Lower lobe of right lung (tissue), 2 donors: ENCODE results near the gene SHISA5. TPM values are rescaled to one million over a fixed set of nuclear protein-coding genes. Genes with fewer than 3 reads are reported as not detected.

ENCODE experiments used
- ATAC-seq, 2 donors: fragments of 200-7000 bp; cut with Tn5 transposase; one replicate each; pipeline ENCODE4 v1.9.1; 2020 to 2022; ENCODE audit warnings: mild to moderate bottlenecking in 2 of 2, moderate library complexity in 2 of 2
- DNase-seq: peaks from one replicate; pipeline ENCODE4 v3.0.0-alpha.2; 2020
- H3K27ac ChIP-seq: fragments of 200-600 bp; one replicate; pipeline ENCODE4 v1.8.0; 2022
- H3K27me3 ChIP-seq: fragments of 200-600 bp; one replicate; pipeline ENCODE4 v1.8.0; 2022; ENCODE audit warnings: low read depth
- H3K36me3 ChIP-seq: fragments of 200-600 bp; one replicate; pipeline ENCODE4 v1.8.0; 2022; ENCODE audit warnings: mild to moderate bottlenecking
- H3K4me1 ChIP-seq: fragments of 200-600 bp; one replicate; pipeline ENCODE4 v1.8.0; 2022
- H3K4me3 ChIP-seq: fragments of 200-600 bp; one replicate; pipeline ENCODE4 v1.8.0; 2022; ENCODE audit warnings: mild to moderate bottlenecking
- H3K9me3 ChIP-seq: fragments of 200-600 bp; one replicate; pipeline ENCODE4 v1.8.0; 2022
- CTCF ChIP-seq: fragments of 200-600 bp; IDR thresholded peaks from one replicate; pipeline ENCODE4 v1.8.0; 2022; ENCODE audit warnings: antibody characterized with exemption, mild to moderate bottlenecking
- intact Hi-C: fragments of 100-400 bp; cut with DNase I; formaldehyde crosslinking; loops from one replicate; pipeline ENCODE4 v1.11.0; 2022
- total RNA-seq: library from RNA; stranded (reverse); fragmentation: NEBNext Ultra II Directional; extraction: Animal tissue kit (Norgen Biotek cat#: 25700); gene quantifications from one replicate; pipeline ENCODE4 v1.2.1, GENCODE V29; 2021
- donor health status: DM: no; HTN: yes; CAD: no; lungs with severe emphysema.

Gene SHISA5
- total RNA-seq, 1 donor from 2014 or later = 187 TPM

- Histone ChIP-seq H3K27ac (peak overlapping the region; percentile 64), H3K36me3 (peaks cover 5% of the 10 kb centered on the region), H3K27me3 (no peaks in the 10 kb centered on the region), H3K4me3 (peak overlapping the region; percentile 11), H3K9me3 (no peaks in the 10 kb centered on the region), H3K4me1 (no peaks in the 10 kb centered on the region)
- TF ChIP-seq CTCF = no peak
- DNase-seq (no peak), ATAC-seq (peak; percentile 63 to 64)
- intact Hi-C loops = no loop called here
Measured at GRCh38 chr3:48528754-48529153, 24.8 kb upstream of the SHISA5 start.

- intact Hi-C loops = no loop called here
- no peaks in the 10 kb centered on the region for H3K4me1 ChIP-seq
- H3K27ac ChIP-seq = peak overlapping the region; percentile 64
Measured at GRCh38 chr3:48528048-48528447, 24.1 kb upstream of the SHISA5 start.

DNA sequence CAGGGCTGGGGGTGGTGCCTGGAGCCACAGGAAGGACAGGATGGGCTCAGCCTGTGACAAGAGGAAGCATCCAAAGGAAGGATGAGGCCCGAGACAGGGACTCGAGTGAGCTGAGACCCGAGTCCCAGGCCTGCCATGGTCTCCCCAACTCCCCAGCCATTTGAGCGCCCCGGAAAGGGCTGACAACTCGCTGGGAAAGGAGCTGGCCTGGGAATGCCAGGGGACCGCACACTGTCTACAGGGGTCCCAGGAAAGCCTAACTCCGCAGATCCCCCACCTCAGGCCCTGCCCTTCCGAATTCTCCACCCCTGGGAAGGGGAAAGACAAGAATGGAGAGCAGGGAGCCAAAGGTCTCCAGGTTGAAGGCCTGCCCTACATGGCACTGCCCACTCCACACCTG is 21.0 kb upstream of the SHISA5 start:
- no peak for DNase-seq
- no peak for TF ChIP-seq CTCF
- Histone ChIP-seq H3K27ac (no peak overlapping the region), H3K4me1 (no peaks in the 10 kb centered on the region), H3K36me3 (peaks cover 5% of the 10 kb centered on the region), H3K27me3 (no peaks in the 10 kb centered on the region), H3K4me3 (no peak overlapping the region), H3K9me3 (no peaks in the 10 kb centered on the region)
- ATAC-seq = no peak
- intact Hi-C loops = no loop called here

More at GRCh38 chr3:48528048-48528447, 24.1 kb upstream of the SHISA5 start:
- Histone ChIP-seq H3K27me3 (no peaks in the 10 kb centered on the region), H3K4me3 (peak overlapping the region; percentile 11), H3K36me3 (peaks cover 5% of the 10 kb centered on the region), H3K9me3 (no peaks in the 10 kb centered on the region)
- no peak for DNase-seq
- ATAC-seq = peak; percentile 67 to 70
- no peak for TF ChIP-seq CTCF

DNA sequence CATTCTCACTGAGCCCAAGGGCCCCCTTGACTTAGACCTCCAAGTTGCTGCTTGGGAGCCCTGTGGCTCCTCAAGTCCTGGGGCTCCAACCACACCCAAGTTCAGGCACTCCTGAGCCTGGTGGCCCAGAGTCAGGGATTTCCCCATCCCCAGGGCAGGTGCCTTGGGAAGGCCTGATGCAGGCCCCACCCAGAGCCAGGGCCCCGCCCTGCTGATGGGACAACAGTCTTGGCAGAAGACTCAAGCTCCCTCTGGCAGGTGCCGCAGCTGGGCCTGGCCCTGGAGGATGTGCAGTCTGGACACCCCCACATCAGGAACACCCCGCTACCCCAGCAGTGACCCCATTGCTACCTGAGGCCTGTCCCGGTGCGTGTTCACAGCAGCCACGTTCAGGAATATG is 17.7 kb upstream of the SHISA5 start:
- intact Hi-C loops = no loop called here
- Histone ChIP-seq H3K27ac (no peak overlapping the region), H3K4me1 (no peaks in the 10 kb centered on the region), H3K27me3 (no peaks in the 10 kb centered on the region), H3K4me3 (no peak overlapping the region), H3K36me3 (peaks cover 12% of the 10 kb centered on the region), H3K9me3 (no peaks in the 10 kb centered on the region)
- ATAC-seq = no peak
- DNase-seq = no peak
- TF ChIP-seq CTCF = no peak

GRCh38 chr3:48519277-48519643 is 15.3 kb upstream of the SHISA5 start:
- Histone ChIP-seq H3K4me3 (no peak overlapping the region), H3K27ac (no peak overlapping the region), H3K9me3 (no peaks in the 10 kb centered on the region), H3K27me3 (no peaks in the 10 kb centered on the region), H3K4me1 (no peaks in the 10 kb centered on the region), H3K36me3 (peaks cover 8% of the 10 kb centered on the region)
- DNase-seq = no peak
- ATAC-seq = no peak
- intact Hi-C loops = no loop called here
- no peak for TF ChIP-seq CTCF
